NCI-H460 (cell line): Measurements from ENCODE around the gene NUMB. TPM values are rescaled to one million over a fixed set of nuclear protein-coding genes. Genes with fewer than 3 reads are reported as not detected.
A peak's percentile ranks its signal among the peaks of the same experiment; 100 is the strongest.

Experiments used
- DNase-seq: peaks from one replicate; pipeline ENCODE4 v3.0.0-alpha.2; 2016; ENCODE audit warnings: low read depth; ENCODE audit errors: extremely low read depth
- small RNA-seq, 2 experiments: library from RNA; depleted of rRNA; stranded (forward); fragments of <200 nt; gene quantifications; one replicate each; pipeline ENCODE3, GENCODE V24; 2014
- total RNA-seq: library from RNA; depleted of rRNA; stranded (reverse); fragments of >200 nt; shearing (Covaris generic); gene quantifications from 2 replicates; pipeline ENCODE4 v1.2.3, GENCODE V29; 2014; rRNA removed

NUMB gene
- total RNA-seq, 1 experiment from 2014 or later = 34.4 TPM

DNA sequence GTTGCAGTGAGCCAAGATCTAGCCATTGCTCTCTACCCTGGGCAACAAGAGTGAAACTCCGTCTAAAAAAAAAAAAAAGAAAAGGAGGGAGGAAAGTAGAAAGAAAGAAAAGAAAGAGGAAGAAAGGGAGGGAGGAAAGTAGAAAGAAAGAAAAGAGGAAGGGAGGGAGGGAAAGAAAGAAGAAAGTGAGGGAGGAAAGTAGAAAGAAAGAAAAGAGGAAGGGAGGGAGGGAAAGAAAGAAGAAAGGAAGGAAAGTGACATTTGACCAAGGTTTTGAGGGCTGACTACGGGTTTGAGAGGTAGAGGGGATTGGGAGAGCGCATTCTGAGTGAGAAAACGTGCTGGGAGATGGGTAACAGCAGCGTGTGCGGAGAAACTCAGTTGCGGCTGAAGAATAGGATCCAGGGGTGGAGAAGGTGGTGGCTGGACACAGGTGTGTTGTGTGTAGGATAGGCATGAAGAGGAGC lies 221.6 kb downstream of the NUMB start:
- DNase-seq = no peak

DNA sequence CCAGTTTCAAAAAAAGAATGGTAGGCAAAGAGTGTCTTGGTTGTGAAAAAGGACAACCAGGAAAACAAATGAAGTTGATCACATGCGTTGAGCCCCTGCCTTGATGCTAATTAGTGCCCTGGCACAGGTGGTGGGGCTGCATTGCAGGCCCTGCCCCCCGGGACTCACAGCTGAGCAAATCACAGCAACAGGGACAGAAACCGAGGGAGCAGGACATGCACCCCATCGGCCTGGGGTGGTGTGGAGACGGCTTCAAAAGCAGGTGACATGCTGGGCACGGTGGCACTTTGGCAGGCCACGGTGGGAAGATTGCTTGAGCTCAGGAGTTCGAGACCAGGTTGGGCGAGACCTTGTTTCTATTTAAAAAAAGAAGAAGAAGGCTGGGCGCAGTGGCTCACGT lies 222.2 kb downstream of the NUMB start:
- no peak for DNase-seq

DNA sequence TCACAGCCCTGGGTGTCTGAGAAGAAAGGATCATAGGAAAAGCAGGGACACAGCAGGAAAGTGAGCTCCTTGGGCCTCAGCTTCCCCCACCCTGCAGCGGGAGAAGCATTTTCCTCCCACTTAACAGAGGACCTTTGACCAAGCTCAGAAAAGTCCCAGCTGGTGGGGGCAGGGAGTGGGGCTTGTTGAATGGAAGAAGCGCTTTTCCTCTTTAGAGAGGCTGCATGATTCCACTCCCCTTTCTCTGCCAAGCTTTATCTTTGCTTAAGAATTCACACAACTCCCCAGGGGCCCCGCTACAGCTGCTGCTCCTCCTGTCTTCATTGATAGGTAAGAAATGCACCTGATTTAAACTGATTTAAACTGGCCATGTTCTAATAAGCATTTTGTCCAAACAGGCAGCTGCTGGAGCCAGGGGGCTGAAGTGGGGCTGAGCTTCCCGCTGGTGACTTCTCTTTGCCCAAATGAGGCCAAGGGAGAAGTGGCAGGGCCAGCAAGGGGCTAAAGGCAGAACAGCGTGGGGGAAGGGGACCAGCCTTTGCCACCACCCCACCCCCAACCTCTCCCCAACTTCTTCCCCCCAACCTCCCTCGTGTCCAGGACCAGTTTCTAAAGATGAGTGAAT lies 222.7 kb downstream of the NUMB start:
- no peak for DNase-seq

DNA sequence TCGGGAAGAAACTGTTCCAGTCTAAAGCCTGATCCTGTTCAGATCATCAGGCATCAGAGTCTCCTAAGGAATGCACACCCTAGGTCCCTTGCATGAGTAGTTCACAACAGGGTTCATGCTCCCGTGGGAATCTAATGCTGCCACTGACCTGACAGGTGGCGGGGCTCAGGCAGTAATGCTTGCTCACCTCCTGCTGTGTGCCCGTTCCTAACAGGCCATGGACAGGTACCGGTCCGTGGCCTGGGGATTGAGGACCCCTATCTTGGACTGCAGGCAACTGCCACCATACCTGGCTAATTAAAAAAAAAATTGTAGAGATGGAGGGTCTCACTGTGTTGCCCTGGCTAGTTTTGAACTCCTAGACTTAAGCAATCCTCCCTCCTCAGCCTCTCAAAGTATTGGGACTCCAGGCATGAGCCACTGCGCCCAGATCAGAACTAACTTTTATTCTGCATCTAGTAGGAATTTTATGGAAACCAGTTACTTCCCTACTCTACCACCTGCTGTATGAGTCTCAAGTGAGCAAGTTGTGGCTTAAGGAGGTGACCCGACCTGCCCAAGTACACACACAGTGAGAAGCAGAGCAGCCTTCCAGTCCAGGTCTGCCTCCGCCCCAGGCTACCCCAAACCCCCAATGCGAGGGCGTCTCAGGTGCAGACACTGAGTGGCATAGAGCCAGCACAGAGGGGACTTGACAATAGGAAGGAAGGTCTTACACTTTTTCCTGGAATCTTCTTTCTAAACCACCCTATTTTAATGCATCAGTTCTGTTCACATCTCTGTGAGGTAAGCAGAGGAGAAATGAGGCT lies 223.6 kb downstream of the NUMB start:
- DNase-seq = no peak

DNA sequence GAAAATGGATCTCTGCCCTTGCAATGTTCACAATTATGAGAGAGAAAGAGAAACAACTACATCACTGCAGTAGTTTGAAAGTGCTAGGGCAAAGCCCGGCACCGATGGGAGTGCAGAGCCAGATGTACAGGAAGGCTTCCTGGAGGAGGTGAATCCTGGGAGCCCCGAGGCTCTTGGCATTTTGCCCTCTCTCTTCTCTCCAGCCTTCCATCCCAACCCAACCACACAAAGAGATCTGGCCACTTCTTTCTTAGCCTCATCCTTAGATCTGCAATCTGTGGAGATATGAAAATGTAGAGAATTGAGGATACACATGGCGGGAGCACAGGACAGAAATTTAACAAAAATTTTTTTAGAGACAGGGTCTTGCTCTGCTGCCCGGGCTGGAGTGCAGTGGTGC lies 224.3 kb downstream of the NUMB start:
- no peak for DNase-seq

DNA sequence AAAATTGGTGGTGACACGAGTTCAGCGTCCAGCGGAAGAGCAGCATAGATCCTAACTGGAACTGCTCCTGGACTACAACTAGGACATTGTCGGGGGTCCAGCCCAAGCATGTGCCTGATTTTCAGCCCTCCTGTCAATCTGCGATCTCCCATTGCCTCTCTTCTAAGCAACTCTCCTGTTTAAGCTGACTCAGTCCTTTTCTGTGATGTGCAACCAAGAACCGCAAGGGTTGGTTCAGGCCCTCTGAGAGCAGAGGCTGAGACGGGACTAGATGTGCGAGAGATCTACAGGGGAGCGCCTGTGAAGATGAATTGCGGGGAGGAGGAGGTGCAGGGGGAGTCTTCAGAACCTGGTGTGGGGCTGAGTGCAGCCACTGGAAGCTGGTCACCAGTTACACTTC lies 224.8 kb downstream of the NUMB start:
- no peak for DNase-seq

DNA sequence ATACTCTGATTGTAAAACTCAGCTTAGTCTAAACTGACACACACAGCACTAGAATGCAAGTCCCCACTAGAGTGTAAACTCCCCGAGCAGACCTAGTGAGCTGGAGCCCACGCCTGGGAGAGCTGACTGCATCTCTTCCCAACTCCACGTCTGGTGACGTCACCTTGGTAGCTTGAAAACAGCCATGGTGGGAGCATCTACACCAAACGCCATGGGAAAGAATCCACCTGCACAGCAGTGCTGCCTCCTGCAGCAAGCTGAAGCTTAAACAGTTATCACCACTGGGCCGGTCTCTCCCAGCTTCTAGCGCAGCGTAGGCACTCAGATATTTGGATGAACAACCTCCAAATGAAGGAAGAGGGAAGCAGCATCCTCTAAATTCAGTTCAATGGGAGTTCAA lies 225.4 kb downstream of the NUMB start:
- DNase-seq = no peak

DNA sequence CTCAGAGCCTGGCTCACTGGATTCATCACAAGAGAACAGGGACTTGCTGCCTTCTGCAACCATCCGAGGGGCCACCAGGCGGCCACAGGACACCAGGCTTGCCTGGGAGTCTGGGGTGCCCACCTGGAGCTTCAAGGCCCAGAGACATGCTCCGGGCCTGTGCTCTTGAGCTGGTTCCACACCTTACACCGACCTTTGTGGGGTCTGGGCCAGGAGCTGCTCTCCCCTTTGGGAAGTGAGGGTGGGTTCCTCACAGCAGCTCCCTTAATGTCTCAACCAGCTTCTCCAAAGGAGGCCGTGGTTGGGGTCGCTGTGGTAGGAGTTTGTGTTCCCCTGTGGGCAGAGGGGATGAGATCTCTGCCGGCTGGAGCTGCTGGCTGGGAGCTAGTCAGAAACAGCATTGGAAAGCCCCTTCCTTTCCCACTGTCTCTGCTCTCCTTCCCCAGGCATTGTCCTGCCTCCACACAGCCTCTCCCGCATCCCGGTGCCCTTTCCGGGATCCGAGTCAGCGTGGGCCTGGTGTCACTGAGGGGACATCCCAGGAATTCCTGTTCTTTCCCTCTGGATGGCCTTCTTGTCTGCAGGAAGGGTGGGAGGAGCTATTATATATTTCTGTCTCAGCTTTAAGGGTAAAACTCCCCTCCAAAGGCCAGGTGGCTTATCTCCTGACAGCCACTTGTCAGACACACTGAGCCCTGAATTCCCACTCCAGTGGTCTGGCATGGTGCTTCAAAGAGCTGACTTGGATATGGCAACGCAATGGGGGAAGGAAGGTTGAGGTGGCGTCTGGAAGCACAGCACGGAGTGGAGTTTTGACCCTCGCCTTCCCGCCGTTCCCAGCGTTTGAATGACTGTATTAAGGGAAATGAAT lies 226.1 kb downstream of the NUMB start:
- DNase-seq = peak; percentile 14

DNA sequence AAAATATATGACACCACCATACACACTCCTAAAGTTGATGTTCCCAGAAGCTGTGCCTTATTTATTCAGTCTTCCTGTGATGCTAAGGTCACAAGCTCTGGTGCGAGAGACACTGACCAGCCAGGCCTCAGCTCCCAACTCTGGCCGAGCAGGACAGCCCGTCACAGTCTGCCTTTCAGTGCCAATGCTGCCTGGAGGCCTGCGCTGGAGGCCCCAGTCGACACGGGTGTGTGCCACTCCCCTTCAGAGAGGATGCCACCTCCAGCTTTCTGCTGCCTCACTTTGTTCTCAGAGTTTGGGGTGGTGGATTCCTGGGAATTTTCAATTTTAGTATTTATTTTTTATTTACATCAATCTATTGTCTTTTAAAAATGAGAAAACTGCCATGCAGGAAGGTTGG lies 228.3 kb downstream of the NUMB start:
- no peak for DNase-seq

DNA sequence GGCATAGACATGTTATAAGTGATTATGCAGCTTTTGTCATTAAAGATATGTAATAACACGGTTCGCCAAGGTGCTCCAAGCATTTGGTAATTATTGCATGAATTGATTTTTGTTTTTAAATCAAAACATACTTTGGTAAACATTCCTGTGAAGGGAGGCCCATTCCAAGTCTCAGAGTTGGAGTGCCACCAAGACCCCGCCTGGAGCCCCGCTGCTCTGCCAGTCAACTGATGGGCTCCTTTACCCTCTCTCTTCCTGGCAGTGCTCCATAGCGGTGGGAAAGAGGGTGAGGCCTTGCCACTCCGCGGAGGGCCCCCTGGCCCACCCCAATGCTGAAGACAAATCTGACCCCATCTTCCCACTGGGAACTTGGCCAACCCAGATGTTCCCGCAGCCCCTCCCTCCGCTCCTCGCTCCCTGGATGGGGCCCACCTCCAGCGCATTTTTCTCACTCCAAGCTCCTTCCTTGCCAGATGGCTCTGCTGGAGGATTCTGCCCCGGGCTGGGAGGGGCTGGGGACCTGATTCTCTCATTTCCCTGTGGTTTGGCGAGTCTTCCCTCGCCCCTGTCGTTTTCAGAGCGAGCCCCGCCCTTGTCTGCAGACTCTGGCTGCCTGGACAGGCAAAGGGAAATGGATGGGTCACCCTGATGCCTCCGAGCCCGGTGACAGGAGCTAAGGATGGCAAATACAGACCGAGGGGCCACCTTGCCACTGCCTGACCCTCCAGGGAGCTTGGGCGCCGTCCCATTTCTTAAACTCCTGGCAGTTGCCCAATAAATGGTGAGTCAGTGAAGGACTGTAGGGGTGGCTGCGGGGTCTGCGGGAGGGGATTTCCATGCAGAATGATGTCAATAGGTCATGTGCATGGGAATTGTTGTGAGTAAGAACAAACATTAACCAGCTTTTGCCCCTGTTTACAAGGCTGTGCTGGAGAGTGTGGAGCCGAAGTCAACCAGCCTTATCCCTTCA lies 230.2 kb downstream of the NUMB start:
- DNase-seq = no peak

DNA sequence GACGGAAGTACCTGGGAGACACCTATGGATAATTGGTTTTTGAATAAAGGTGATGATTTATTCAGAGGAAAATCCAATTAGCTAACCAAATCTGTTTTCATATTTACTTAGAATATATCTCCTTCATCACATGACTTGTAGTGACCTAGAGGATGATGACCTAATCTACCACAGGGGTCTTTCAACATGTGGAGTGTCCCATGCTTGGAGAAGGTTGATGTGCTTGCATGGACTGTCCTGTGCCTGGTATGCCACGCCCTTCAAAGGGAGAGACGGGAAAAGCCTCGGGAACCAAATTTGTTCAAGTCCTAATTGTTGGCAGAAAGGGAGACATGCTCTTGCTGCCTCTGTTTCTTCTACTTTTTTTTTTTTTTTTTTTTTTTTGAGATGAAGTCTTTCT lies 232.8 kb downstream of the NUMB start:
- no peak for DNase-seq

Small RNAs within 50 kb of the gene (small RNA-seq; reads per million reads assigned to genes)
- gene RNU6-419P = 0 reads per million in 2 experiments

Other genes starting within 250 kb of the NUMB start
- 0.72 and 0.92 TPM in 2 replicates for gene PAPLN, start 221.0 kb downstream of the NUMB start, total RNA-seq
- 16.3 and 17.3 TPM in 2 replicates for gene RIOX1, start 32.4 kb upstream of the NUMB start, total RNA-seq
- 2.7 and 3.2 TPM in 2 replicates for gene ACOT1, start 78.6 kb upstream of the NUMB start, total RNA-seq
- gene HEATR4, start 100.4 kb upstream of the NUMB start, total RNA-seq = not detected in 2 replicates
- 50.4 and 52.5 TPM in 2 replicates for gene ACOT2, start 110.7 kb upstream of the NUMB start, total RNA-seq
- gene ACOT4, start 133.3 kb upstream of the NUMB start, total RNA-seq = 3.6 and 4.9 TPM in 2 replicates
- not detected in 2 replicates for gene ACOT6, start 154.0 kb upstream of the NUMB start, total RNA-seq
- 24.8 and 30.7 TPM in 2 replicates for gene DNAL1, start 186.4 kb upstream of the NUMB start, total RNA-seq